ENCODE measurements around the gene ARHGAP18.
"Not testable (repeated sequence)": the region's sequence is repeated elsewhere in the genome, so short reads cannot be mapped to it uniquely, and the experiment has no call there.

ARHGAP18 gene

GRCh38 chr6:129607581-129608186 is 102.3 kb downstream of the ARHGAP18 start:
- DNase-seq: no peak

- DNase-seq: no peak
These were observed 103.3 kb downstream of the ARHGAP18 start for GRCh38 chr6:129606664-129607063.

- no peak for DNase-seq
These were observed 104.0 kb downstream of the ARHGAP18 start for GRCh38 chr6:129605967-129606366.

- no peak for DNase-seq
These were observed 104.9 kb downstream of the ARHGAP18 start for GRCh38 chr6:129605095-129605494.

- DNase-seq: no peak
These were observed 105.7 kb downstream of the ARHGAP18 start for GRCh38 chr6:129604321-129604720.

- DNase-seq: no peak
These were observed 106.2 kb downstream of the ARHGAP18 start for GRCh38 chr6:129603741-129604140.

- no peak for DNase-seq
These were observed 108.7 kb downstream of the ARHGAP18 start for GRCh38 chr6:129601323-129601722.

- no peak for DNase-seq
These were observed 110.5 kb downstream of the ARHGAP18 start for GRCh38 chr6:129599467-129599866.

GRCh38 chr6:129598244-129599187 is 111.5 kb downstream of the ARHGAP18 start:
- peak; percentile 38 for DNase-seq

GRCh38 chr6:129597023-129597713 is 112.8 kb downstream of the ARHGAP18 start:
- no peak for DNase-seq

GRCh38 chr6:129596522-129596921 is 113.5 kb downstream of the ARHGAP18 start:
- DNase-seq: no peak

GRCh38 chr6:129593233-129593564 is 116.8 kb downstream of the ARHGAP18 start:
- DNase-seq: no peak

- no peak for DNase-seq
These were observed 117.3 kb downstream of the ARHGAP18 start for GRCh38 chr6:129592516-129593232.

- DNase-seq: no peak
These were observed 119.5 kb downstream of the ARHGAP18 start for GRCh38 chr6:129590408-129591022.

- DNase-seq: no peak
These were observed 123.2 kb downstream of the ARHGAP18 start for GRCh38 chr6:129586815-129587214.

GRCh38 chr6:129583866-129584265 is 126.1 kb downstream of the ARHGAP18 start:
- no peak for DNase-seq

- DNase-seq: no peak
These were observed 131.7 kb downstream of the ARHGAP18 start for GRCh38 chr6:129578315-129578714.

- no peak for DNase-seq
These were observed 132.3 kb downstream of the ARHGAP18 start for GRCh38 chr6:129577691-129578090.

- no peak for DNase-seq
These were observed 133.5 kb downstream of the ARHGAP18 start for GRCh38 chr6:129576456-129576855.

- no peak for DNase-seq
These were observed 134.4 kb downstream of the ARHGAP18 start for GRCh38 chr6:129575378-129576118.

GRCh38 chr6:129574605-129575004 is 135.4 kb downstream of the ARHGAP18 start:
- DNase-seq: not testable (repeated sequence)

GRCh38 chr6:129570929-129571328 is 139.0 kb downstream of the ARHGAP18 start:
- DNase-seq: not testable (repeated sequence)
